Karpas-422 (cell line): ENCODE results near the gene SLC35B3. TPM values are rescaled to one million over a fixed set of nuclear protein-coding genes. Genes with fewer than 3 reads are reported as not detected.

Experiments
- DNase-seq: peaks from one replicate; pipeline ENCODE4 v3.0.0-alpha.2; 2015
- H2AFZ ChIP-seq: fragments of 200-600 bp; sonication (generic); 2 replicates; pipeline ENCODE4 v1.6.1; 2014; ENCODE audit warnings: antibody characterized with exemption, low read length, mixed read lengths
- H3K27ac ChIP-seq: fragments of 200-600 bp; sonication (generic); 2 replicates; pipeline ENCODE4 v1.5.1; 2014; ENCODE audit warnings: mild to moderate bottlenecking, low read length, moderate library complexity
- H3K27me3 ChIP-seq: fragments of 200-600 bp; sonication (generic); 2 replicates; pipeline ENCODE4 v1.6.1; 2014; ENCODE audit warnings: low read length, mixed read lengths
- H3K36me3 ChIP-seq: fragments of 200-600 bp; sonication (generic); 2 replicates; pipeline ENCODE4 v1.6.1; 2014; ENCODE audit warnings: low read length, mixed read lengths; ENCODE audit not compliant: insufficient read depth
- H3K4me1 ChIP-seq: fragments of 200-600 bp; sonication (generic); 2 replicates; pipeline ENCODE4 v1.6.1; 2014; ENCODE audit warnings: mild to moderate bottlenecking, low read length, mixed read lengths
- H3K4me2 ChIP-seq: fragments of 200-600 bp; sonication (generic); 2 replicates; pipeline ENCODE4 v1.6.1; 2014; ENCODE audit warnings: low read length, low read depth, mild to moderate bottlenecking; ENCODE audit not compliant: poor library complexity, severe bottlenecking
- H3K4me3 ChIP-seq: fragments of 200-600 bp; sonication (generic); 2 replicates; pipeline ENCODE4 v1.5.1; 2014; ENCODE audit warnings: mild to moderate bottlenecking, antibody characterized with exemption, low read length, mixed read lengths
- H3K79me2 ChIP-seq: fragments of 200-600 bp; sonication (generic); 2 replicates; pipeline ENCODE4 v1.6.1; 2014; ENCODE audit warnings: mild to moderate bottlenecking, low read length, mixed read lengths
- H3K9ac ChIP-seq: fragments of 200-600 bp; sonication (generic); 2 replicates; pipeline ENCODE4 v1.6.0; 2014; ENCODE audit warnings: low read length
- H3K9me2 ChIP-seq: fragments of 200-600 bp; sonication (generic), shearing (Covaris generic); replicated peaks from 2 replicates; pipeline ENCODE4 v1.6.0; 2014; ENCODE audit warnings: mild to moderate bottlenecking, low read length, moderate library complexity; ENCODE audit not compliant: insufficient read depth
- H3K9me3 ChIP-seq: fragments of 300-700, 200-600 bp; sonication (generic); 2 replicates; pipeline ENCODE4 v1.6.1; 2014; ENCODE audit warnings: low read length, mixed read lengths
- H4K20me1 ChIP-seq: fragments of 200-600 bp; sonication (generic); 2 replicates; pipeline ENCODE4 v1.6.1; 2014; ENCODE audit warnings: mild to moderate bottlenecking, antibody characterized with exemption, low read length, low read depth; ENCODE audit not compliant: insufficient read depth
- total RNA-seq: library from RNA; depleted of rRNA; stranded (reverse); fragments of >200 nt; shearing (Covaris generic); gene quantifications from 2 replicates; pipeline ENCODE4 v1.2.3, GENCODE V29; 2014; ENCODE audit warnings: low replicate concordance; rRNA removed

The SLC35B3 gene
- 10.2 and 18.2 TPM in 2 replicates for total RNA-seq

- peaks cover 9% of the 10 kb centered on the region for H3K36me3 ChIP-seq
- peak within 1 kb of the TSS; percentile 84 for H3K4me3 ChIP-seq
- peak within 1 kb of the TSS; percentile 54 for H3K27ac ChIP-seq
- no peaks in the 10 kb centered on the region for H3K9me2 ChIP-seq
- peak within 1 kb of the TSS; percentile 97 for H2AFZ ChIP-seq
- no peaks in the 10 kb centered on the region for H3K27me3 ChIP-seq
- H3K4me1 ChIP-seq, result peaks cover 28% of the 10 kb centered on the region
- DNase-seq, result peak; percentile 97
- peak within 1 kb of the TSS; percentile 95 for H3K9ac ChIP-seq
- peaks cover 7% of the 10 kb centered on the region for H4K20me1 ChIP-seq
- peaks cover 39% of the 10 kb centered on the region for H3K79me2 ChIP-seq
- H3K9me3 ChIP-seq, result no peaks in the 10 kb centered on the region
- H3K4me2 ChIP-seq, result peak within 1 kb of the TSS; percentile 97
Measured at GRCh38 chr6:8435093-8435844, at the start of gene SLC35B3. Gene SLC35B3, minus strand, starts transcription at chr6:8435545.

- H3K27ac ChIP-seq, result no peak overlapping the region
- H3K9me3 ChIP-seq, result no peaks in the 10 kb centered on the region
Measured at GRCh38 chr6:8483650-8484049, 48.3 kb upstream of the SLC35B3 start.

DNA sequence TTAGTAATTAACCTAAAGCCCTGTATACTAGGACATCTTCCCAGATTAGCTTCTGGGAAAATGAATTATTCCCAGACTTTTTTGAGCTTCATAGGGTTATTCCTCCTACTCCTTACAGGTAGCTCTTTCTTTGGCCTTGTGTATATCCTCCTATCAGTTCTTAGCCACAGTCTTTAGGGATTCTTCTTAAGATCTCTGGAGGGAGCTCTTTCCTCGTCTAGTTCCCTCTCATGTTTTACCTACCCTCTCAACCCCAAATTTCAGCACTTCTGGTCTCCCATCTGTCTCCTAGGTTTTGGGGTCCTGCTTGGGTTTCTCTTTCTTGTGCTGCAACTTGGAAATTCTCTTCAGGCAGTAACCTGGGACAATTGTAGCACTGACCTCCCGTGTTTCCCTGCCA, 46.4 kb upstream of the SLC35B3 start:
- Histone ChIP-seq H4K20me1 (no peaks in the 10 kb centered on the region), H3K4me1 (no peaks in the 10 kb centered on the region), H3K4me2 (no peak overlapping the region), H3K79me2 (no peaks in the 10 kb centered on the region), H3K27me3 (no peaks in the 10 kb centered on the region), H2AFZ (no peak overlapping the region), H3K36me3 (no peaks in the 10 kb centered on the region), H3K4me3 (no peak overlapping the region), H3K27ac (no peak overlapping the region), H3K9ac (no peak overlapping the region), H3K9me3 (no peaks in the 10 kb centered on the region), H3K9me2 (no peaks in the 10 kb centered on the region)
- peak; percentile 54 for DNase-seq

More at GRCh38 chr6:8483650-8484049, 48.3 kb upstream of the SLC35B3 start:
- Histone ChIP-seq H3K9ac (no peak overlapping the region), H3K27me3 (no peaks in the 10 kb centered on the region), H3K9me2 (no peaks in the 10 kb centered on the region), H3K4me3 (no peak overlapping the region), H3K79me2 (no peaks in the 10 kb centered on the region), H2AFZ (no peak overlapping the region), H3K4me2 (no peak overlapping the region), H3K36me3 (no peaks in the 10 kb centered on the region), H3K4me1 (no peaks in the 10 kb centered on the region), H4K20me1 (no peaks in the 10 kb centered on the region)
- no peak for DNase-seq

GRCh38 chr6:8478418-8478817, 43.1 kb upstream of the SLC35B3 start:
- DNase-seq, result no peak
- Histone ChIP-seq H3K27me3 (no peaks in the 10 kb centered on the region), H3K27ac (no peak overlapping the region), H4K20me1 (no peaks in the 10 kb centered on the region), H3K4me3 (no peak overlapping the region), H3K9me2 (no peaks in the 10 kb centered on the region), H2AFZ (no peak overlapping the region), H3K9me3 (no peaks in the 10 kb centered on the region), H3K9ac (no peak overlapping the region), H3K4me2 (no peak overlapping the region), H3K79me2 (no peaks in the 10 kb centered on the region), H3K4me1 (no peaks in the 10 kb centered on the region), H3K36me3 (no peaks in the 10 kb centered on the region)

DNA sequence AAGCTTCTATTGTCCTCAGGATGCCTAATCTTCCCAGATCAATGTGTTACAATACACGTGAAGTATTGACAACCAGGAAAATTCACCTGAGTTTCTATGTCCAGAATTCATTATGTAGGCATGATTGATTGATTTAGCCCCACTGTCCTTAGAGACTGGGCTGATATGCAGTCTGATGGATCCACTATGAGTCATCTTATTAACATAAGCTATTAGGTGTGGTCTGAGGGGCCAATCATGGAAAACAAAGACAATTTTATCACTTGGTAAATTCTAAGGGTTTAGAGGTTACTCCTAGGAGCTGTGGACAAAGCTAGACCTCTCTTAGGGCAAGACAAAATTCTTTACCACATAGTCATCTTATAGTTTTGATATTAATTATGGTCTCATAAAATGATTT, 41.3 kb upstream of the SLC35B3 start:
- H3K4me2 ChIP-seq, result no peak overlapping the region

GRCh38 chr6:8468552-8469356, 33.4 kb upstream of the SLC35B3 start:
- H3K9me2 ChIP-seq, result no peaks in the 10 kb centered on the region
- H3K9me3 ChIP-seq, result no peaks in the 10 kb centered on the region
- H3K36me3 ChIP-seq, result no peaks in the 10 kb centered on the region
- no peak for DNase-seq
- H3K79me2 ChIP-seq, result no peaks in the 10 kb centered on the region
- H3K27ac ChIP-seq, result no peak overlapping the region
- no peaks in the 10 kb centered on the region for H3K27me3 ChIP-seq
- no peak overlapping the region for H3K9ac ChIP-seq
- H4K20me1 ChIP-seq, result no peaks in the 10 kb centered on the region
- H3K4me1 ChIP-seq, result no peaks in the 10 kb centered on the region
- no peak overlapping the region for H3K4me2 ChIP-seq
- no peak overlapping the region for H2AFZ ChIP-seq
- no peak overlapping the region for H3K4me3 ChIP-seq

More for the DNA sequence above, 41.3 kb upstream of the SLC35B3 start:
- Histone ChIP-seq H3K9me2 (no peaks in the 10 kb centered on the region), H3K79me2 (no peaks in the 10 kb centered on the region), H3K4me3 (no peak overlapping the region), H3K36me3 (no peaks in the 10 kb centered on the region), H3K9ac (no peak overlapping the region), H3K9me3 (no peaks in the 10 kb centered on the region), H2AFZ (no peak overlapping the region), H3K27ac (no peak overlapping the region), H3K4me1 (no peaks in the 10 kb centered on the region), H3K27me3 (no peaks in the 10 kb centered on the region), H4K20me1 (no peaks in the 10 kb centered on the region)
- DNase-seq, result no peak

- Histone ChIP-seq H3K9me3 (no peaks in the 10 kb centered on the region), H3K79me2 (no peaks in the 10 kb centered on the region), H3K4me3 (no peak overlapping the region), H3K9me2 (no peaks in the 10 kb centered on the region), H3K27me3 (no peaks in the 10 kb centered on the region), H3K36me3 (no peaks in the 10 kb centered on the region), H3K9ac (no peak overlapping the region), H3K27ac (no peak overlapping the region), H2AFZ (no peak overlapping the region), H3K4me2 (no peak overlapping the region), H4K20me1 (no peaks in the 10 kb centered on the region), H3K4me1 (no peaks in the 10 kb centered on the region)
- no peak for DNase-seq
Measured at GRCh38 chr6:8462694-8463093, 27.3 kb upstream of the SLC35B3 start.

DNA sequence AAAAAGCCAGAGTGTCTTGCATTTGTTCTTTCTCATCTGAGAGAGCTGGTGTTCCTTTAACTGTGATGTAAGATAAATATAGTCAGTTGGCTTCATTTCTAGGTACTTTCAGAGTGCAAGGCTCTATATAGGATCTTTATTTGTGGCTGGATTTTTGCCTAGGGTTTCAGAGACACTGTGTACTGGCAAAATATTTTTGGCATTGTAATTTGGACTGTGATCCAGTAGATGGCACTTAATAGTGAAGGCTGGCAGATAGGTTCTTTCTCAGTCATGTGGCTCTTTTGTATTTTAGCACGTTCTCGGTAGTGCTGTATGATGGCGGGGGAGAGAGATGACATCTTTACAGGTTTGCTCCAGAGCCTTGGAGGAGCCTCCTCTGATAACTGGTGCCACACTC, 26.8 kb upstream of the SLC35B3 start:
- Histone ChIP-seq H3K79me2 (no peaks in the 10 kb centered on the region), H3K4me2 (no peak overlapping the region), H3K9me3 (no peaks in the 10 kb centered on the region), H3K9ac (no peak overlapping the region), H3K4me3 (no peak overlapping the region), H3K36me3 (no peaks in the 10 kb centered on the region), H3K9me2 (no peaks in the 10 kb centered on the region), H3K27me3 (no peaks in the 10 kb centered on the region), H2AFZ (no peak overlapping the region), H4K20me1 (no peaks in the 10 kb centered on the region), H3K4me1 (no peaks in the 10 kb centered on the region), H3K27ac (no peak overlapping the region)
- peak; percentile 48 for DNase-seq
